MM.1S (cell line): ENCODE results near the gene SLIT3.

Experiments
- EZH2 ChIP-seq: fragments of 300-600 bp; sonication (generic); optimal IDR thresholded peaks from 2 replicates; pipeline ENCODE3; 2017; ENCODE audit warnings: low read depth, mild to moderate bottlenecking, antibody characterized with exemption, low read length, mixed read lengths
- TF ChIP-seq, protein P1 (sequence below): fragments of 300-600 bp; sonication (generic); IDR thresholded peaks from 2 replicates; pipeline ENCODE4 v1.5.1; 2016; ENCODE audit warnings: antibody characterized with exemption, low read length, mixed read lengths

- TF ChIP-seq, protein P1, sequence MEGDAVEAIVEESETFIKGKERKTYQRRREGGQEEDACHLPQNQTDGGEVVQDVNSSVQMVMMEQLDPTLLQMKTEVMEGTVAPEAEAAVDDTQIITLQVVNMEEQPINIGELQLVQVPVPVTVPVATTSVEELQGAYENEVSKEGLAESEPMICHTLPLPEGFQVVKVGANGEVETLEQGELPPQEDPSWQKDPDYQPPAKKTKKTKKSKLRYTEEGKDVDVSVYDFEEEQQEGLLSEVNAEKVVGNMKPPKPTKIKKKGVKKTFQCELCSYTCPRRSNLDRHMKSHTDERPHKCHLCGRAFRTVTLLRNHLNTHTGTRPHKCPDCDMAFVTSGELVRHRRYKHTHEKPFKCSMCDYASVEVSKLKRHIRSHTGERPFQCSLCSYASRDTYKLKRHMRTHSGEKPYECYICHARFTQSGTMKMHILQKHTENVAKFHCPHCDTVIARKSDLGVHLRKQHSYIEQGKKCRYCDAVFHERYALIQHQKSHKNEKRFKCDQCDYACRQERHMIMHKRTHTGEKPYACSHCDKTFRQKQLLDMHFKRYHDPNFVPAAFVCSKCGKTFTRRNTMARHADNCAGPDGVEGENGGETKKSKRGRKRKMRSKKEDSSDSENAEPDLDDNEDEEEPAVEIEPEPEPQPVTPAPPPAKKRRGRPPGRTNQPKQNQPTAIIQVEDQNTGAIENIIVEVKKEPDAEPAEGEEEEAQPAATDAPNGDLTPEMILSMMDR, result no peak
- TF ChIP-seq EZH2, result no peak
Observed at GRCh38 chr5:169094586-169095409, 206.1 kb downstream of the SLIT3 start.
